Breast epithelium (tissue), 3 donors: ENCODE data around the gene NHERF2.

Source experiments
- POLR2AphosphoS5 ChIP-seq, 3 donors: sonication (generic); formaldehyde crosslinking; IDR thresholded peaks; one replicate each; pipeline ENCODE4 v1.6.1; 2017; ENCODE audit warnings: antibody characterized with exemption in 3 of 3
- TF ChIP-seq, protein P1 (sequence below), 3 donors: fragments of 450-650 bp; IDR thresholded peaks; one replicate each; pipeline ENCODE4 v1.5.1; 2016 to 2017; ENCODE audit warnings: antibody characterized with exemption in 3 of 3, mild to moderate bottlenecking in 3 of 3, moderate library complexity in 3 of 3

DNA sequence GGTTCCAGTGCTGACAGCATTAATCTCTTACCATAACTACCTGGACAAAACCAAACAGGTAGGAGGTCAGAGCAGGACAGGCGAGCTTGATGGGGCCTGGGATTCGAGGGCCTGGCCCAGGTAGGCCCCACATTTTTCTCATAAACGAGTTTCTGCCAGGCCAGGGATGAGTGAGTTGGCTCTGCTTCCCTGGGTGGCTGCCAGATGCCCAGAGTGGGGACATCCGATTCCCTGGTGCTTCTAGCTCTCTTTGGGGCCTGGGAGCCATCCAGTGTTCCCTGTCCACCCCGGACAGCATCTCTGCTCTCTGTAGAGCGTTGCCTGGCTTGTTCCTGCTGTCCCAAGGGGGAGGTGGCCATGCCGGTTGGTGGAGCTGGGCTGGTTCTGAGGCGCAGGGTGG, 46.2 kb downstream of the NHERF2 start:
- no peak for TF ChIP-seq POLR2AphosphoS5 (IDR thresholded peaks at IDR 0.05)
- TF ChIP-seq, protein P1, sequence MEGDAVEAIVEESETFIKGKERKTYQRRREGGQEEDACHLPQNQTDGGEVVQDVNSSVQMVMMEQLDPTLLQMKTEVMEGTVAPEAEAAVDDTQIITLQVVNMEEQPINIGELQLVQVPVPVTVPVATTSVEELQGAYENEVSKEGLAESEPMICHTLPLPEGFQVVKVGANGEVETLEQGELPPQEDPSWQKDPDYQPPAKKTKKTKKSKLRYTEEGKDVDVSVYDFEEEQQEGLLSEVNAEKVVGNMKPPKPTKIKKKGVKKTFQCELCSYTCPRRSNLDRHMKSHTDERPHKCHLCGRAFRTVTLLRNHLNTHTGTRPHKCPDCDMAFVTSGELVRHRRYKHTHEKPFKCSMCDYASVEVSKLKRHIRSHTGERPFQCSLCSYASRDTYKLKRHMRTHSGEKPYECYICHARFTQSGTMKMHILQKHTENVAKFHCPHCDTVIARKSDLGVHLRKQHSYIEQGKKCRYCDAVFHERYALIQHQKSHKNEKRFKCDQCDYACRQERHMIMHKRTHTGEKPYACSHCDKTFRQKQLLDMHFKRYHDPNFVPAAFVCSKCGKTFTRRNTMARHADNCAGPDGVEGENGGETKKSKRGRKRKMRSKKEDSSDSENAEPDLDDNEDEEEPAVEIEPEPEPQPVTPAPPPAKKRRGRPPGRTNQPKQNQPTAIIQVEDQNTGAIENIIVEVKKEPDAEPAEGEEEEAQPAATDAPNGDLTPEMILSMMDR (IDR thresholded peaks at IDR 0.05), result no peak
